Hepatocyte (in vitro differentiated cells): ENCODE results near the gene SCML1.

Experiments used
- EZH2 ChIP-seq: fragments of 200-600 bp; sonication (generic); IDR thresholded peaks from 2 replicates; pipeline ENCODE4 v1.6.1; 2016; ENCODE audit warnings: antibody characterized with exemption, mild to moderate bottlenecking, borderline replicate concordance
- TF ChIP-seq, protein P1 (sequence below): fragments of 200-600 bp; sonication (generic); IDR thresholded peaks from 2 replicates; pipeline ENCODE4 v1.5.1; 2016; ENCODE audit warnings: antibody characterized with exemption, mild to moderate bottlenecking; ENCODE audit not compliant: poor library complexity

DNA sequence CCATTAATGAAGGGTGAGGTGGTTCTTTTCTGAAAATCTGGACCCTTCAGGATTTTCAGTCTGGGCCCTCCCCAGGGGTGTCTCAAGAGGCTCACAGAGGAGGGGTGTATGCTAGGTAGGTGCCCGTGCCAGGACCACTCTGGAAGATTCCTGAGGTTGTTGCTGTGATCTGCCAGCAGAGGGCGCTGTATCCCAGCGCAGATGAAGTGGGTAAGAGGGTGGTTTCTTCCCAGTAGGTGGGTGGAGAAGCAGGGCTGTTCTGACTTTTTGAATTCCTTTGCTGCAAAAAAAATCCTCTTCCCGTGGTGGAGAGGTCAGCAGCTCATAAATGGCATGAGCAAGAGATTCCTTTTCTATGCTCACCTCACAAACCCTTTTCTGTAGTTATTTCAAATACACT, 51.1 kb downstream of the SCML1 start:
- TF ChIP-seq, protein P1, sequence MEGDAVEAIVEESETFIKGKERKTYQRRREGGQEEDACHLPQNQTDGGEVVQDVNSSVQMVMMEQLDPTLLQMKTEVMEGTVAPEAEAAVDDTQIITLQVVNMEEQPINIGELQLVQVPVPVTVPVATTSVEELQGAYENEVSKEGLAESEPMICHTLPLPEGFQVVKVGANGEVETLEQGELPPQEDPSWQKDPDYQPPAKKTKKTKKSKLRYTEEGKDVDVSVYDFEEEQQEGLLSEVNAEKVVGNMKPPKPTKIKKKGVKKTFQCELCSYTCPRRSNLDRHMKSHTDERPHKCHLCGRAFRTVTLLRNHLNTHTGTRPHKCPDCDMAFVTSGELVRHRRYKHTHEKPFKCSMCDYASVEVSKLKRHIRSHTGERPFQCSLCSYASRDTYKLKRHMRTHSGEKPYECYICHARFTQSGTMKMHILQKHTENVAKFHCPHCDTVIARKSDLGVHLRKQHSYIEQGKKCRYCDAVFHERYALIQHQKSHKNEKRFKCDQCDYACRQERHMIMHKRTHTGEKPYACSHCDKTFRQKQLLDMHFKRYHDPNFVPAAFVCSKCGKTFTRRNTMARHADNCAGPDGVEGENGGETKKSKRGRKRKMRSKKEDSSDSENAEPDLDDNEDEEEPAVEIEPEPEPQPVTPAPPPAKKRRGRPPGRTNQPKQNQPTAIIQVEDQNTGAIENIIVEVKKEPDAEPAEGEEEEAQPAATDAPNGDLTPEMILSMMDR, result peak; percentile 58
- no peak for TF ChIP-seq EZH2
